Lower leg skin (tissue), 4 donors: ENCODE measurements around the gene GRM5. TPM values are rescaled to one million over a fixed set of nuclear protein-coding genes. Genes with fewer than 3 reads are reported as not detected.

Source experiments
- DNase-seq, 2 donors: peaks; one replicate each; pipeline ENCODE4 v3.0.0-alpha.2; 2019; ENCODE audit warnings: low spot score in 2 of 2
- H3K4me3 ChIP-seq: fragments of 200-600 bp; sonication (generic); 2 replicates; pipeline ENCODE4 v1.5.1; 2017; ENCODE audit warnings: mild to moderate bottlenecking, low read depth; ENCODE audit not compliant: poor library complexity, severe bottlenecking
- POLR2A ChIP-seq, 2 donors: fragments of 450-650 bp; IDR thresholded peaks; one replicate each; pipeline ENCODE4 v1.6.1; 2016 to 2017; ENCODE audit warnings: antibody characterized with exemption in 2 of 2, mild to moderate bottlenecking in 1 of 2, moderate library complexity in 1 of 2
- WGBS, 2 donors: methylation state at CpG; one replicate each; pipeline ENCODE4 v1.1.5; 2018; 5-methylcytosine and 5-hydroxymethylcytosine counted together
- intact Hi-C: fragments of 100-400 bp; cut with DNase I; formaldehyde crosslinking; loops from one replicate; pipeline ENCODE4 v1.15.0; 2023; ENCODE audit warnings: low total_unique reads
- total RNA-seq, 4 donors: library from RNA; depleted of rRNA; stranded (reverse); fragments of >200 nt; gene quantifications; one replicate each; pipeline ENCODE4 v1.1.0, GENCODE V29; 2016
- TF ChIP-seq, protein P1 (sequence below), 3 donors: fragments of 450-650 bp; IDR thresholded peaks; one replicate each; pipeline ENCODE4 v1.5.1; 2016; ENCODE audit warnings: antibody characterized with exemption in 3 of 3, mild to moderate bottlenecking in 3 of 3, moderate library complexity in 2 of 3

Gene GRM5
- total RNA-seq, 4 donors from 2014 or later, result not detected

DNA sequence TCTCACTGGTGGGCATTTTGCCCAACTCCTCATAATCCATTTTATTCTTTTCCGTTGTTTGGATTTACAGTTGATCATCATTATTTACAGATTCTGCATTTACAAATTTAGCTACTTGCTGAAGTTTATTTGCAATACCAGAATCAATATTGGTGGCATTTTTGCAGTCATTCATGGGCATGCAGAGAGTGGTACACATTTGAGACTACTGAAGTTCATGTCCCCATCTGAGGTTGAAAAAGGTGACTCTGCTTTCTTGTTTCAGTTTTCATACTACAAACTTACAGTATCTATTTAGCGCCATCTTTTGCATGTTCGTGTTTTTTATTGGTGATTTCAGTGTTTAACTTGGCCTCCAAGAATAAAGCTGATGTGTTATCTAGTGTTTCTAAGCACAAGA is 409.5 kb downstream of the GRM5 start:
- intact Hi-C loops, result no loop called here
- WGBS, 2 donors, result 94% methylated on average over 3 of the region's 3 CpGs
- TF ChIP-seq POLR2A (IDR thresholded peaks at IDR 0.05), result no peak
- TF ChIP-seq, protein P1, sequence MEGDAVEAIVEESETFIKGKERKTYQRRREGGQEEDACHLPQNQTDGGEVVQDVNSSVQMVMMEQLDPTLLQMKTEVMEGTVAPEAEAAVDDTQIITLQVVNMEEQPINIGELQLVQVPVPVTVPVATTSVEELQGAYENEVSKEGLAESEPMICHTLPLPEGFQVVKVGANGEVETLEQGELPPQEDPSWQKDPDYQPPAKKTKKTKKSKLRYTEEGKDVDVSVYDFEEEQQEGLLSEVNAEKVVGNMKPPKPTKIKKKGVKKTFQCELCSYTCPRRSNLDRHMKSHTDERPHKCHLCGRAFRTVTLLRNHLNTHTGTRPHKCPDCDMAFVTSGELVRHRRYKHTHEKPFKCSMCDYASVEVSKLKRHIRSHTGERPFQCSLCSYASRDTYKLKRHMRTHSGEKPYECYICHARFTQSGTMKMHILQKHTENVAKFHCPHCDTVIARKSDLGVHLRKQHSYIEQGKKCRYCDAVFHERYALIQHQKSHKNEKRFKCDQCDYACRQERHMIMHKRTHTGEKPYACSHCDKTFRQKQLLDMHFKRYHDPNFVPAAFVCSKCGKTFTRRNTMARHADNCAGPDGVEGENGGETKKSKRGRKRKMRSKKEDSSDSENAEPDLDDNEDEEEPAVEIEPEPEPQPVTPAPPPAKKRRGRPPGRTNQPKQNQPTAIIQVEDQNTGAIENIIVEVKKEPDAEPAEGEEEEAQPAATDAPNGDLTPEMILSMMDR (IDR thresholded peaks at IDR 0.05), result no peak
- no peak for DNase-seq
- no peak overlapping the region for H3K4me3 ChIP-seq

DNA sequence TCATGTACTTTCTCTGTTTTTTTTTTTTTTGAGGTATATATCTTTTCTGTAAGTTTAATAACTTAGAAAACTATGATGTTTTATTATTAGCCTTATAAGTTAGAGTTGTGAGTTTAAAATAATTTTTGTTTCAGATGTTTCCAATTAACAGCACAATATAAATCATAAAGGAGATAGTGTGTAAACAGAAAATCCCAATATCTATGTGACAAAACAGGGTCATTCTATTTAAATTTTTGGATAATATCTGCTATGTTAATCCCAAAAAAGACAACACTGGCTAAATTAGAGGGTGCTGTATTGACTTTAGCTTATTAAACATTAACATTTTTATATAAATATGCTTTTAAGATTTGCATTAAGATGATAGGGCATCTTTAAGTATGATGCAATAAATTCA is 410.1 kb downstream of the GRM5 start:
- intact Hi-C loops, result no loop called here
- TF ChIP-seq POLR2A (IDR thresholded peaks at IDR 0.05), result no peak
- TF ChIP-seq, protein P1 (IDR thresholded peaks at IDR 0.05), result no peak
- H3K4me3 ChIP-seq, result no peak overlapping the region
- no peak for DNase-seq

DNA sequence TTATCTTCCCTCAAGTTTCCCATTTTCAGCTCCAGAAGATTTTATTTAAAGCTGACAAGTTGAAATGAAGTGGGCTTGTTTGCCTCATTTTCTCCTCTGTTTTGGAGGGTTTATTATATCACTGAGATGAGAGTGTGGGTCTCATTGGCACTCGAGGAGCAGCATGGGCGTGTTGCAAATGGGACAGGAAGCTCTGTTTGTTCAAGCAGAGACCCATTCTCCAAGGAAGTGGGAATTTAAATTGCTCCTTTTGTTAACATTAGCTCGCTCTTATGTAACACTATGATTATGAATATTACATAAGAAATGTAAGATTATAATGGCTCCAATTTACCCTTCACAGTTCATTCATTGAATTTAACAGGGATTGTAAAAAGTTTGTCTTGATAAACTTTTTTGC is 410.6 kb downstream of the GRM5 start:
- intact Hi-C loops, result no loop called here
- DNase-seq, result no peak
- TF ChIP-seq, protein P1 (IDR thresholded peaks at IDR 0.05), result no peak
- no peak for TF ChIP-seq POLR2A (IDR thresholded peaks at IDR 0.05)
- WGBS, 2 donors, result 44 to 50% methylated on average over 3 of the region's 3 CpGs
- no peak overlapping the region for H3K4me3 ChIP-seq

DNA sequence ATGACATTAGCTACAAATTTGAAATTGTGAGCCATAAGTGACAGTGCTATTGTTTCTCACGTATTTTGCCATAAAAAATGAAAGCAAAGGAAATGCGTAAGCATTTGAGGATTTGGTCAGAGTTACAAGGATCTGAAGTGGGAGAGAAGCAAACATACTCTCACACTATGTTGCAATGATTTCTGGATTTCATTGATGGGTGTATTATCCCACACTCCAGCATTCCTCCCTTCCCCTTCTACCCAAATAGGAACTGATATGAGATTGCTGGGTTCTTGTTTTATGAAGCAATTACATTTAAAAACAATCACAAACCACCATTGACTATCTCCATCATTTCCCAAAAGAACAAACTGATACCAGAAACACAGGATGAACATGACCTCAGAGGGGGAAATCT is 414.2 kb downstream of the GRM5 start:
- intact Hi-C loops, result no loop called here
- no peak for DNase-seq
- 51 to 55% methylated on average over 2 of the region's 2 CpGs for WGBS, 2 donors
- no peak for TF ChIP-seq POLR2A (IDR thresholded peaks at IDR 0.05)
- TF ChIP-seq, protein P1 (IDR thresholded peaks at IDR 0.05), result no peak
- no peak overlapping the region for H3K4me3 ChIP-seq

DNA sequence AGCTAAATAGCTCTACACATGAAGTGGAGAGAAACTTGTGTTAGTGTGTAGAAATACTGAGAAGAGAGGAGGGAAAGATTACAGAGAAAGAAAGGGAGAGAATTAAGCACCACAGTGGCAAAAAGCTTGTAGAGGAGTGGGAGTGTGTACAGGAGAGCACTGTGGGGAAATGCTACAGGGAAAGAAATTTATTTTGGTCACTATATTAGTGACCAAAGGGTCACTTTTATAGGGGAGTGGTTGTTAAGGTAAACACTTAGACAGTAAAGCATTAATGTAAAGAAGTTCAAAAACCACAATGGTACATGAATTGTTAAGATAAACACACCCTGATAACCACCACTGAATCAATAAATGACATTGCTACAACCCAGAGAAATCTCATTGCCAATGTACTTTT is 421.1 kb downstream of the GRM5 start:
- intact Hi-C loops, result no loop called here
- TF ChIP-seq, protein P1 (IDR thresholded peaks at IDR 0.05), result no peak
- TF ChIP-seq POLR2A (IDR thresholded peaks at IDR 0.05), result no peak
- DNase-seq, result no peak
- H3K4me3 ChIP-seq, result no peak overlapping the region

DNA sequence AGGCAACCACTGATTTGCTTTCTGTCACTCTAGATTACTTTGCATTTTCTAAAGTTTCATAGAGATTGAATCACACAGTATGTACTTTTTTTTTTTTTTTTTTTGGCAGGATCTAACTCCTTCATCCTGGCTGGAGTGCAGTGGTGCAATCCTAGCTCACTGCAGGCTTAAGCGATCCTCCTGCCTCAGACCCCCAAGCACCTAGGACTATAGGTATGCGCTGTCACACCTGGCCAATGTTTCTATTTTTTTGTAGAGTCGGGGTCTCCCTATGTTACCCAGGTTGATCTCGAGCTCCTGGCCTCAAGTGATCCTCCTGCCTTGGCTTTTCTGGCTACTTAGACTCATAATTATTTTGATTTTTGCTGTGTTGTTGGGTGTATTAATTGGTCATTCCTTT is 433.6 kb downstream of the GRM5 start:
- TF ChIP-seq POLR2A (IDR thresholded peaks at IDR 0.05), result no peak
- TF ChIP-seq, protein P1 (IDR thresholded peaks at IDR 0.05), result no peak
- 68 to 84% methylated on average over 4 of the region's 4 CpGs for WGBS, 2 donors
- intact Hi-C loops, result no loop called here
- no peak for DNase-seq
- no peak overlapping the region for H3K4me3 ChIP-seq
